Stimulated activated CD4-positive, alpha-beta T cell treated with anti-CD3 and anti-CD28 coated beads, Interleukin-2, amount 100 ng/mL, for 24 hours (primary cell): ENCODE measurements around the gene SNX11.

Source experiments
- DNase-seq, 2 donors: peaks; one replicate each; pipeline ENCODE4 v3.0.0-alpha.2; 2020

SNX11 gene

DNA sequence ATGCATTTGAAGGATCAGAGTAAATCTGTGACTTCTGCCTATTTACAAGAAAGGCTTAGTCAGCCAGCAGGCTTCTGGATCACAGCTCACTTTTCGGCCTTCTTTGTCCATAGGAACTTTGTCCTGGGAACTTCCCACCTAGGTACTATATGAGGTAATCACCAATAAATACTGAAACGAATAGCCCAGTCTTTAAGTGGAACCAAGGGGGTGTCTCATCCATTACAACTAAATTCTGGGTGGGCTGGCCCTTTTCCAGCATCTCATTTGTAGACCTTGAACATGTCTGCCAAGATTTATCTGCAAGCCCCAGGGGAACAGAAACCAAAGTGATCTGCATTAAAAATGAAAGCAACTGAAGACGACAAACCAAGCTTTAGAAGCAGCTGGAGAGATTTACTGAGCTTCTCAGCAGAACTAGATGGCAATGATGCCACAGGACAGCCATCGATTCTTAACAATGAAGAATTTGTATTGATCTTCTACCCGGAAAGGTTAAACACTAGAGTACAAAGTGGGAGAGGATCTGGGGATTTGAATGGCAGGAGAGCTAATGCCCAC lies 55.5 kb downstream of the SNX11 start:
- DNase-seq, result no peak

DNA sequence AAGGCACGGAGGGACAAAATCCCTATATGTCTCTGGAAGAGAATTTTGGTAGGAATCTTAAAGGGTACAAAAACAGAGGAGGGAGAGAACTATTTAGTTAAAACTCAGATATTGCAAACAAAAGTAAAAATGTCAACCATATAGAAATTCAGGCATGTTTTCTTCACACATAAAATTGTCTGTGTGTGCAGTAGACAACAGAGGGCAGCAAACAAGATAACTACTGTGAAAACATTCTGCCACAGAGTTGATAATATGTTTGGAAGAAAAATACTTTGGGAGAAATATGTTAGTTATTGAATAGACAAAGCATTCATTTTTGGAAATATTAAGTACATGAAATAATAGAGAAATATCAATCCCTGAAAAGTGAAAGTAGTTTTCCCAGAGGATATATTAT lies 56.2 kb downstream of the SNX11 start:
- no peak for DNase-seq

DNA sequence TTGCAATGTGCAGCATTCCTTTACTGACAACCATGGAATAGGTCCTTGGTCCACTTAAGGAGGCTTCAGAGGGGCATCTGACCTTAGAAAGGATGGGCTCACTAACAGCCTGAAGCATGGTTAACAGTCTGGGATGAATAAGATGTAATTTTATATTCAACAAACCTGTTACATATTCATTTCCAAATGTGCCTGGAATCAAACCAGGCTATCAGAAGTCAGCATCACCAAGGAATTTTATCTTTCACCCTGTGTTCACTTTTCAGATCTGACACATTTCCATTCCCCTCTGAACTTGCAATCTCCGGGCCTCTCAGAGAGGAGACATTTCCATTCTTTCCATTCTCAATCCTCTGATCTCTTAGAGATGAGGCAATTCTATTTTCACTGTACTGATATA lies 62.4 kb downstream of the SNX11 start:
- no peak for DNase-seq
